Measurements from ENCODE around the gene SUSD4. TPM values are rescaled to one million over a fixed set of nuclear protein-coding genes. Genes with fewer than 3 reads are reported as not detected.

The SUSD4 gene
- total and polyA plus RNA-seq, 2 experiments from 2014 or later: 5.6 to 8.3 TPM

DNA sequence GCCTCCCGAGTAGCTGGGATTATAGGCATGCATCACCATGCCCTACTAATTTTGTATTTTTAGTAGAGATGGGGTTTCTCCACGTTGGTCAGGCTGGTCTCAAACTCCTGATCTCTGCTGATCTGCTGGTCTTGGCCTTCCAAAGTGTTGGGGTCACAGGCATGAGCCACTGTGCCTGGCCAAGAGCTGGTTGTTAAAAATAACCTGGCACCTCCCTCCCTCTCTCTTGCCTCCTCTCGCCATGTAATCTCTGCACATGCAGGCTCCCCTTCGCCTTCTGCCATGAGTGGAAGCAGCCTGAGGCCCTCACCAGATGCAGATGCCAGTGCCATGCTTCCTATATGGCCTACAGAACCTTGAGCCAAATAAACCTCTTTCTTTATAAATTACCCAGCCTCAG lies 146.2 kb downstream of the SUSD4 start:
- Histone ChIP-seq H3K27ac (no peak overlapping the region), H3K36me3 (replicated peaks; ENCODE audit: insufficient read depth, low read depth) (no peaks in the 10 kb centered on the region), H3K9me2 (replicated peaks; ENCODE audit: insufficient read depth) (no peaks in the 10 kb centered on the region), H4K20me1 (ENCODE audit: insufficient read depth, poor library complexity, severe bottlenecking) (no peaks in the 10 kb centered on the region), H3K4me2 (no peak overlapping the region), H3K4me1 (ENCODE audit: insufficient read depth) (no peaks in the 10 kb centered on the region), H3K9me3 (ENCODE audit: low read depth) (no peaks in the 10 kb centered on the region), H3K4me3 (no peak overlapping the region), H2AFZ (no peak overlapping the region), H3K27me3 (no peaks in the 10 kb centered on the region), H3K79me2 (no peaks in the 10 kb centered on the region)
- no peak for DNase-seq (ENCODE audit: low spot score)
- 85% methylated on average over 4 of the region's 4 CpGs for WGBS (ENCODE audit: low lambda C conversion rate, missing lambda C conversion rate)
- TF ChIP-seq EZH2 (IDR thresholded peaks at IDR 0.05; ENCODE audit: borderline replicate concordance) (no peak), EZH2phosphoT487 (IDR thresholded peaks at IDR 0.05; ENCODE audit: low read depth, severe bottlenecking, unreplicated experiment) (no peak)
- TF ChIP-seq, protein P1, sequence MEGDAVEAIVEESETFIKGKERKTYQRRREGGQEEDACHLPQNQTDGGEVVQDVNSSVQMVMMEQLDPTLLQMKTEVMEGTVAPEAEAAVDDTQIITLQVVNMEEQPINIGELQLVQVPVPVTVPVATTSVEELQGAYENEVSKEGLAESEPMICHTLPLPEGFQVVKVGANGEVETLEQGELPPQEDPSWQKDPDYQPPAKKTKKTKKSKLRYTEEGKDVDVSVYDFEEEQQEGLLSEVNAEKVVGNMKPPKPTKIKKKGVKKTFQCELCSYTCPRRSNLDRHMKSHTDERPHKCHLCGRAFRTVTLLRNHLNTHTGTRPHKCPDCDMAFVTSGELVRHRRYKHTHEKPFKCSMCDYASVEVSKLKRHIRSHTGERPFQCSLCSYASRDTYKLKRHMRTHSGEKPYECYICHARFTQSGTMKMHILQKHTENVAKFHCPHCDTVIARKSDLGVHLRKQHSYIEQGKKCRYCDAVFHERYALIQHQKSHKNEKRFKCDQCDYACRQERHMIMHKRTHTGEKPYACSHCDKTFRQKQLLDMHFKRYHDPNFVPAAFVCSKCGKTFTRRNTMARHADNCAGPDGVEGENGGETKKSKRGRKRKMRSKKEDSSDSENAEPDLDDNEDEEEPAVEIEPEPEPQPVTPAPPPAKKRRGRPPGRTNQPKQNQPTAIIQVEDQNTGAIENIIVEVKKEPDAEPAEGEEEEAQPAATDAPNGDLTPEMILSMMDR (IDR thresholded peaks at IDR 0.05; ENCODE audit: poor library complexity): no peak

DNA sequence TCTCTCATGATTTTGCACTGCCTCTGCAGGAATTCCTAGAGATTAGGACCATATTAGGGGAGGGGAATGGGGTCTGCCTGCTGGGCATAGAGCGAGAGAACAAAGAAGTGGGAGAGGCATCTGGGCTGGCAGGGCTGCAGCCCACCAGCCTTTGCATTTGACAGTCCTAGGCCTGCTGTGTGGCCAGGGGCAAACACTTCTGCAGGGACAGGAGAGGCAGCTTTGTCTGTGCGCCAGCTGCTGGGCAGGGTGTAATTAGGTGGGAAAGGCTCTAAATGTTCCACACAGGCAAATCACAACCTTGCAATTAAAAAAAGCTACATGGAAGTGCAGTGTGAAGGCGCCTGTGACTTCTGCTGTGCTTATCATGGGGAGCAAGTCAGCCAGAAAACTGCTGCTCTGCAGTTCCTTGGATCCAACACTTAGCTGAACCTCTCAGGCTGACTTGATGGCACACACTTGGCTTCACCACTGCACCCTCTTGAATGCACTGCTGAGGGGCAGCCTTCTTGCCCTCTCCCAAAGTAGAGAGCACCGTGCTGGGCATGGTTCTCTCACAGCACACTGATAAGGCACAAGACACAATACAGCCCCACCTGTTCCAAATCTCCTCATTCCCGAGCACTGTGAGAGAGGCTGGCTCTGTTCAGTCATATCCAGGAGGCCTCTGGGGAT lies 147.3 kb downstream of the SUSD4 start:
- Histone ChIP-seq H3K9me3 (ENCODE audit: low read depth) (no peaks in the 10 kb centered on the region), H3K36me3 (replicated peaks; ENCODE audit: insufficient read depth, low read depth) (no peaks in the 10 kb centered on the region), H3K4me1 (ENCODE audit: insufficient read depth) (no peaks in the 10 kb centered on the region), H3K27me3 (no peaks in the 10 kb centered on the region), H4K20me1 (ENCODE audit: insufficient read depth, poor library complexity, severe bottlenecking) (no peaks in the 10 kb centered on the region), H3K27ac (no peak overlapping the region), H3K9me2 (replicated peaks; ENCODE audit: insufficient read depth) (no peaks in the 10 kb centered on the region), H3K4me2 (no peak overlapping the region), H2AFZ (no peak overlapping the region), H3K79me2 (no peaks in the 10 kb centered on the region), H3K4me3 (no peak overlapping the region)
- no peak for DNase-seq (ENCODE audit: low spot score)
- TF ChIP-seq, protein P1 (IDR thresholded peaks at IDR 0.05; ENCODE audit: poor library complexity): no peak
- TF ChIP-seq EZH2phosphoT487 (IDR thresholded peaks at IDR 0.05; ENCODE audit: low read depth, severe bottlenecking, unreplicated experiment) (no peak), EZH2 (IDR thresholded peaks at IDR 0.05; ENCODE audit: borderline replicate concordance) (no peak)
- whole genome bisulfite sequencing (ENCODE audit: low lambda C conversion rate, missing lambda C conversion rate): 84% methylated on average over 5 of the region's 5 CpGs

DNA sequence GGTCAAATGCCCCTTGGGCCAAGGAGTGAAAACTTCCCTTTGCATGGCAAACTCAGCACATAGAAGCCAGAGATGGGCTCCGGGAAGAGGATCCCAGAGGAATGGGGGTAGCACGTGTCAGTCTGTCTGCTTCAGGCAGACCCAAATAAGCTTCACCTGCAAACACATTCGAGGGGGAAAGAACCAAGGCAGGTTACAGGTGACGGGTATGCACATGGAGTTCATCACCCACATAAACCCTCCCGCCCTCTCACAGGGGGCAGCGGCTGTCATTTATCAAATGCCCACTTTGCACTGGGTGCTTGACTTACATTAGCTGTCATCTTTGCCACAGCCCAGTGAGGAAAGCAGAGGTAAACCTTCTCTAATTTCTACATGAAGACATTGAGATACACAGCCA lies 147.9 kb downstream of the SUSD4 start:
- Histone ChIP-seq H3K36me3 (replicated peaks; ENCODE audit: insufficient read depth, low read depth) (no peaks in the 10 kb centered on the region), H3K27me3 (no peaks in the 10 kb centered on the region), H3K9me3 (ENCODE audit: low read depth) (no peaks in the 10 kb centered on the region), H3K4me2 (no peak overlapping the region), H4K20me1 (ENCODE audit: insufficient read depth, poor library complexity, severe bottlenecking) (no peaks in the 10 kb centered on the region), H2AFZ (no peak overlapping the region), H3K27ac (no peak overlapping the region), H3K9me2 (replicated peaks; ENCODE audit: insufficient read depth) (no peaks in the 10 kb centered on the region), H3K4me3 (no peak overlapping the region), H3K4me1 (ENCODE audit: insufficient read depth) (no peaks in the 10 kb centered on the region), H3K79me2 (no peaks in the 10 kb centered on the region)
- no peak for DNase-seq (ENCODE audit: low spot score)
- WGBS (ENCODE audit: low lambda C conversion rate, missing lambda C conversion rate): 86% methylated on average over 6 of the region's 6 CpGs
- no peak for TF ChIP-seq EZH2 (IDR thresholded peaks at IDR 0.05; ENCODE audit: borderline replicate concordance)

DNA sequence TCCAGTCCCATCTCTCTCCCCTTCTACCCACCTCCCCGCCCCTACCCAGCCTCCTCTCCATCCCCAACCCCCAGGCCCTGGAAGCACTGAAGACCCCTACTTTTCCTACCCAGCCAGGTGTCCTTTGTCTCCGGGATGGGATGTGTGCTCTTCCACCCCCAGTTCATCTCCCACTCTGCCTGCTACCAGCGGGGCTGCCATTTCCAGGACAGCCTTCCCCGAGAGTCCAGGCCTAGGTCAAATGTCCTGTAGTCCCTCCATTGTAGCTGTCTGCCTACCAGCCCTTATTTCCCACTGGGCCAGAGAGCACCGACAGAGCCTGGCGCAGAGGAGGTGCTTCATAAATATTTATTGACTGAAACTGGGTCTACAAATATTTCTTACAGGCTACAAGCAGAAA lies 148.9 kb downstream of the SUSD4 start:
- WGBS (ENCODE audit: low lambda C conversion rate, missing lambda C conversion rate): 93% methylated on average over 5 of the region's 6 CpGs
- Histone ChIP-seq H3K27me3 (no peaks in the 10 kb centered on the region), H3K9me3 (ENCODE audit: low read depth) (no peaks in the 10 kb centered on the region), H3K36me3 (replicated peaks; ENCODE audit: insufficient read depth, low read depth) (no peaks in the 10 kb centered on the region), H3K79me2 (no peaks in the 10 kb centered on the region), H3K27ac (no peak overlapping the region), H3K4me2 (no peak overlapping the region), H2AFZ (no peak overlapping the region), H3K9me2 (replicated peaks; ENCODE audit: insufficient read depth) (no peaks in the 10 kb centered on the region), H4K20me1 (ENCODE audit: insufficient read depth, poor library complexity, severe bottlenecking) (no peaks in the 10 kb centered on the region), H3K4me1 (ENCODE audit: insufficient read depth) (peaks cover under 1% of the 10 kb centered on the region), H3K4me3 (no peak overlapping the region)
- TF ChIP-seq EZH2 (IDR thresholded peaks at IDR 0.05; ENCODE audit: borderline replicate concordance): no peak
- no peak for TF ChIP-seq EZH2phosphoT487 (IDR thresholded peaks at IDR 0.05; ENCODE audit: low read depth, severe bottlenecking, unreplicated experiment)
- TF ChIP-seq, protein P1 (IDR thresholded peaks at IDR 0.05; ENCODE audit: poor library complexity): no peak
- no peak for DNase-seq (ENCODE audit: low spot score)

All from hepatocyte (in vitro differentiated cells).